PC-3 (cell line): Measurements from ENCODE around the gene ATP6V0E2. TPM values are rescaled to one million over a fixed set of nuclear protein-coding genes. Genes with fewer than 3 reads are reported as not detected.

Experiments used
- ATAC-seq: fragments of 200-7000 bp; cut with Tn5 transposase; 2 replicates; pipeline ENCODE4 v1.9.1; 2020; ENCODE audit warnings: mild to moderate bottlenecking, moderate library complexity
- BruUV-seq: library from RNA; stranded (reverse); fragments of 400-500 nt; replicated peaks from 2 replicates; lab custom pipeline; 2021; lab: Mats Ljungman, UMichigan
- CTCF ChIA-PET: fragments of 300-600 bp; sonication (Branson Sonifier 250); formaldehyde crosslinking; loops from one replicate; lab custom pipeline; 2022; ENCODE audit warnings: antibody characterized with exemption; lab: Charles Lee
- POLR2A ChIA-PET: fragments of 300-600 bp; sonication (Branson Sonifier 250); formaldehyde crosslinking; loops from one replicate; lab custom pipeline; 2022; ENCODE audit warnings: antibody characterized with exemption; ENCODE audit not compliant: unreplicated experiment; lab: Charles Lee
- DNase-seq: peaks from one replicate; pipeline ENCODE4 v3.0.0-alpha.2; 2015
- H2AFZ ChIP-seq: fragments of 300-600 bp; sonication (generic); 2 replicates; pipeline ENCODE4 v1.6.0; 2016; ENCODE audit warnings: antibody characterized with exemption, low read length
- H3F3A ChIP-seq: fragments of 300-600 bp; sonication (generic); one replicate; pipeline ENCODE4 v1.6.0; 2017; ENCODE audit warnings: antibody characterized with exemption, low read length, control low read depth, mild to moderate bottlenecking; ENCODE audit not compliant: unreplicated experiment
- H3K27ac ChIP-seq: fragments of 300-600 bp; sonication (generic); 2 replicates; pipeline ENCODE4 v1.5.1; 2016; ENCODE audit warnings: mild to moderate bottlenecking, low read length
- H3K27me3 ChIP-seq: fragments of 300-600 bp; sonication (generic); 2 replicates; pipeline ENCODE4 v1.6.1; 2016; ENCODE audit warnings: low read length, mixed read lengths
- H3K36me3 ChIP-seq: fragments of 300-600 bp; sonication (generic); 2 replicates; pipeline ENCODE4 v1.6.1; 2016; ENCODE audit warnings: low read depth, mixed run types, low read length, mixed read lengths
- H3K4me1 ChIP-seq: fragments of 300-600 bp; sonication (generic); 2 replicates; pipeline ENCODE4 v1.5.1; 2016; ENCODE audit warnings: low read length; ENCODE audit not compliant: insufficient read depth
- H3K4me2 ChIP-seq: fragments of 300-600 bp; sonication (generic); 2 replicates; pipeline ENCODE4 v1.6.0; 2016; ENCODE audit warnings: low read length
- H3K4me3 ChIP-seq: fragments of 300-600 bp; sonication (generic); 2 replicates; pipeline ENCODE4 v1.5.1; 2016; ENCODE audit warnings: mild to moderate bottlenecking, low read length, mixed read lengths
- H3K79me2 ChIP-seq: fragments of 300-600 bp; sonication (generic); 2 replicates; pipeline ENCODE4 v1.6.1; 2017; ENCODE audit warnings: low read length, mixed read lengths
- H3K9ac ChIP-seq: fragments of 300-600 bp; sonication (generic); 2 replicates; pipeline ENCODE4 v1.6.0; 2016; ENCODE audit warnings: mild to moderate bottlenecking, low read length
- H3K9me2 ChIP-seq: fragments of 300-600 bp; sonication (generic); replicated peaks from 2 replicates; pipeline ENCODE4 v1.6.1; 2016; ENCODE audit warnings: mixed run types, low read length, mixed read lengths
- H3K9me3 ChIP-seq: fragments of 300-600 bp; sonication (generic); 2 replicates; pipeline ENCODE4 v1.6.1; 2016; ENCODE audit warnings: low read length, mixed read lengths
- H4K20me1 ChIP-seq: fragments of 300-600 bp; sonication (generic); 2 replicates; pipeline ENCODE4 v1.6.1; 2016; ENCODE audit warnings: low read length, mixed read lengths
- CTCF ChIP-seq: fragments of 300-600 bp; sonication (generic); conservative IDR thresholded peaks from 2 replicates; pipeline ENCODE4 v1.5.1; 2017; ENCODE audit warnings: antibody characterized with exemption, low read depth, mild to moderate bottlenecking, low read length
- EZH2 ChIP-seq: fragments of 300-600 bp; sonication (generic); IDR thresholded peaks from one replicate; pipeline ENCODE4 v1.6.1; 2017; ENCODE audit warnings: antibody characterized with exemption, mild to moderate bottlenecking, low read length; ENCODE audit not compliant: unreplicated experiment
- EZH2phosphoT487 ChIP-seq: fragments of 300-600 bp; sonication (generic); IDR thresholded peaks from 2 replicates; pipeline ENCODE4 v1.6.1; 2018; ENCODE audit warnings: mild to moderate bottlenecking, antibody characterized with exemption, low read length, borderline replicate concordance
- intact Hi-C: fragments of 100-400 bp; cut with micrococcal nuclease; formaldehyde crosslinking; loops from 2 replicates; pipeline ENCODE4 v1.9.0; 2023
- total RNA-seq: library from RNA; depleted of rRNA; stranded (reverse); fragments of >200 nt; gene quantifications from 2 replicates; pipeline ENCODE4 v1.2.3, GENCODE V29; 2014

The ATP6V0E2 gene
- total RNA-seq, 1 experiment from 2014 or later, result 78.2 TPM

- no peak overlapping the region for H3K27ac ChIP-seq
- ChIA-PET CTCF (no interaction called here), POLR2A (no interaction called here)
- H3K9me2 ChIP-seq, result no peaks in the 10 kb centered on the region
- no peaks in the 10 kb centered on the region for H3F3A ChIP-seq
- H3K9me3 ChIP-seq, result no peaks in the 10 kb centered on the region
- H3K4me3 ChIP-seq, result no peak overlapping the region
- H3K79me2 ChIP-seq, result no peaks in the 10 kb centered on the region
- no peak overlapping the region for H3K4me2 ChIP-seq
- no peaks in the 10 kb centered on the region for H3K27me3 ChIP-seq
- DNase-seq (no peak), ATAC-seq (peak; percentile 16; the same call in 1 of the 2 replicates)
- H3K4me1 ChIP-seq, result no peaks in the 10 kb centered on the region
- TF ChIP-seq CTCF, result no peak
- TF ChIP-seq EZH2, result no peak
- no peak for TF ChIP-seq EZH2phosphoT487
- no TSS peak for BruUV-seq
- no peaks in the 10 kb centered on the region for H4K20me1 ChIP-seq
- no peaks in the 10 kb centered on the region for H3K36me3 ChIP-seq
- no peak overlapping the region for H3K9ac ChIP-seq
- intact Hi-C loops, result no loop called here
- H2AFZ ChIP-seq, result no peak overlapping the region
These were observed 8.3 kb upstream of the ATP6V0E2 start for GRCh38 chr7:149865437-149865836.

GRCh38 chr7:149866139-149866778, 7.5 kb upstream of the ATP6V0E2 start:
- Histone ChIP-seq H3K36me3 (no peaks in the 10 kb centered on the region), H3K4me1 (no peaks in the 10 kb centered on the region), H3K9me2 (no peaks in the 10 kb centered on the region), H4K20me1 (no peaks in the 10 kb centered on the region), H3K4me2 (no peak overlapping the region), H3K27me3 (no peaks in the 10 kb centered on the region), H2AFZ (no peak overlapping the region), H3K27ac (no peak overlapping the region), H3K4me3 (no peak overlapping the region), H3K9ac (no peak overlapping the region), H3K9me3 (no peaks in the 10 kb centered on the region), H3K79me2 (no peaks in the 10 kb centered on the region), H3F3A (no peaks in the 10 kb centered on the region)
- POLR2A ChIA-PET, result no interaction called here
- ATAC-seq, result no peak
- no peak for DNase-seq
- no TSS peak for BruUV-seq
- CTCF ChIA-PET, result no interaction called here
- TF ChIP-seq CTCF, result no peak
- no peak for TF ChIP-seq EZH2phosphoT487
- no peak for TF ChIP-seq EZH2
- intact Hi-C loops, result no loop called here

- H3K9me2 ChIP-seq, result no peaks in the 10 kb centered on the region
- H3K4me1 ChIP-seq, result no peaks in the 10 kb centered on the region
- H2AFZ ChIP-seq, result no peak overlapping the region
- intact Hi-C loops, result no loop called here
- no peaks in the 10 kb centered on the region for H4K20me1 ChIP-seq
- no peak for DNase-seq
- no peaks in the 10 kb centered on the region for H3K79me2 ChIP-seq
- no peak overlapping the region for H3K27ac ChIP-seq
- ChIA-PET POLR2A (no interaction called here), CTCF (no interaction called here)
- no TSS peak for BruUV-seq
- no peaks in the 10 kb centered on the region for H3K9me3 ChIP-seq
- ATAC-seq, result no peak
- H3K9ac ChIP-seq, result no peak overlapping the region
- H3K4me2 ChIP-seq, result no peak overlapping the region
- H3F3A ChIP-seq, result no peaks in the 10 kb centered on the region
- no peaks in the 10 kb centered on the region for H3K36me3 ChIP-seq
- H3K27me3 ChIP-seq, result no peaks in the 10 kb centered on the region
- TF ChIP-seq CTCF, result no peak
- no peak for TF ChIP-seq EZH2
- H3K4me3 ChIP-seq, result no peak overlapping the region
These were observed 6.9 kb upstream of the ATP6V0E2 start for GRCh38 chr7:149866779-149867447.
